Vagina (tissue), 2 donors: Measurements from ENCODE around the gene NUAK1. TPM values are rescaled to one million over a fixed set of nuclear protein-coding genes. Genes with fewer than 3 reads are reported as not detected.

Source experiments
- DNase-seq, 2 donors: peaks; one replicate each; pipeline ENCODE4 v3.0.0-alpha.2; 2017; ENCODE audit errors: extremely low spot score in 2 of 2
- H3K27ac ChIP-seq: fragments of 200-600 bp; sonication (generic); one replicate; pipeline ENCODE4 v1.5.1; 2019
- H3K27me3 ChIP-seq: fragments of 200-600 bp; sonication (generic); one replicate; pipeline ENCODE4 v1.5.1; 2019
- H3K36me3 ChIP-seq, 2 donors: fragments of 200-600 bp; sonication (generic); one replicate each; pipeline ENCODE4 v1.5.1; 2017 to 2019
- H3K4me1 ChIP-seq: fragments of 200-600 bp; sonication (generic); one replicate; pipeline ENCODE4 v1.5.1; 2019
- H3K4me3 ChIP-seq, 2 donors: fragments of 200-600 bp; sonication (generic); 1 replicate in 1 of 2; 2 replicates in 1 of 2; pipeline ENCODE4 v1.5.1; 2016 to 2019
- H3K9me3 ChIP-seq: fragments of 200-600 bp; sonication (generic); one replicate; pipeline ENCODE4 v1.5.1; 2019
- POLR2A ChIP-seq, 2 donors: fragments of 450-650 bp; IDR thresholded peaks; one replicate each; pipeline ENCODE4 v1.6.1; 2017; ENCODE audit warnings: antibody characterized with exemption in 2 of 2, mild to moderate bottlenecking in 2 of 2, moderate library complexity in 2 of 2
- POLR2AphosphoS5 ChIP-seq, 2 donors: sonication (generic); formaldehyde crosslinking; IDR thresholded peaks; one replicate each; pipeline ENCODE4 v1.9.0; 2017; ENCODE audit warnings: antibody characterized with exemption in 2 of 2, mild to moderate bottlenecking in 2 of 2, low read depth in 1 of 2; ENCODE audit not compliant: insufficient read depth in 1 of 2
- intact Hi-C: fragments of 100-400 bp; cut with DNase I; formaldehyde crosslinking; loops from one replicate; pipeline ENCODE4 v1.15.1; 2023
- total RNA-seq: library from RNA; depleted of rRNA; stranded (reverse); fragments of >200 nt; gene quantifications from one replicate; pipeline ENCODE4 v1.2.3, GENCODE V29; 2016
- TF ChIP-seq, protein P1 (sequence below), 3 experiments: fragments of 450-650 bp in 2 of 3; fragments of 200-600 bp in 1 of 3; sonication (generic) in 1 of 3; IDR thresholded peaks; one replicate each; pipeline ENCODE4 v1.5.1; 2017 to 2019; ENCODE audit warnings: antibody characterized with exemption in 3 of 3, mild to moderate bottlenecking in 2 of 3, moderate library complexity in 2 of 3

NUAK1 gene
- total RNA-seq, 1 donor from 2014 or later, result 22.8 TPM

DNA sequence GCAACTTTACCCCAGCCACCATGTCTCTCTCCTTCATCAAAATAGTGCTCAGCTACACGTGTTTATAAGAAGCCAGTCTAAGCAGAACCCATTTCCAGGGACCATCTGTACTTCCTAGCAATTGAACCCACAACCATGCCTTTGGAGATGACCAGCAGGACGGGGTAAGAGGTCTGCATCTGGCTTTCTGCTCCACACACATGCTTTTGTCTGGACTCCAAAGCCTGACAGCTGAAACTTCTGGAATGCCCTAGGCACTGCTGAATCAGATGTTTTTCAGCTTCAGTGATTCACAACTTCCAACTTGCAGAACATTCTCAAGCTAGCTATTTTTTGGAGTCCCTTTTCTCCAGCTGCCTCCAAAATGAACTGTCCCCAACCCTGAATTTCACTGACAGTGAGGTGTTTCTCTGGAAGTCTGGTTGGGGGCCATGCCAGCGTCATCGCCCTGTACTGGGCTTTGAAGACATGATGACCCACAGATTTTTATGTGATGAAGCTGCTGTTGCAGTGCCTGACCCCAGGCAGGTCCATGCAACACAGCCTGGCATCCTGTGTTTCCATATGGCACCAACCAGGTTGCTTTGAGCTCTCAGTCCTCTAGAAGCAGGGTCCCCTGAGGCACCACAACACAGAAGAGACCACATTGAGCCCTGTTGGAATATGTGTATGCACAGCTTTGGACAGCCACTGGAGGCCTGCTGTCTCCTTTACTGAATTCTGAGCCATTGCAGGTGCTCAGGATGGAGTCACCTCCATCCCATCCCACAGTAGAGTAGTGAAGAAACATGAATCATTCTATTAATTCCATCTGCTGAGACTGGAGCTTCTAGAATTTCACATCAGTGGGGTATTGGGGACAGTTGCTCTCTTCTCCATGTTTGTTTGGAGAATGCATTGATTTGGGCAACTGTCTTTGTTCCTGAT lies 80.2 kb downstream of the NUAK1 start:
- Histone ChIP-seq H3K36me3 (no peaks in the 10 kb centered on the region), H3K27ac (peak overlapping the region; percentile 28), H3K4me3 (no peak overlapping the region), H3K9me3 (no peaks in the 10 kb centered on the region), H3K27me3 (no peaks in the 10 kb centered on the region), H3K4me1 (peaks cover 11% of the 10 kb centered on the region)
- intact Hi-C loops, result no loop called here
- TF ChIP-seq, protein P1, sequence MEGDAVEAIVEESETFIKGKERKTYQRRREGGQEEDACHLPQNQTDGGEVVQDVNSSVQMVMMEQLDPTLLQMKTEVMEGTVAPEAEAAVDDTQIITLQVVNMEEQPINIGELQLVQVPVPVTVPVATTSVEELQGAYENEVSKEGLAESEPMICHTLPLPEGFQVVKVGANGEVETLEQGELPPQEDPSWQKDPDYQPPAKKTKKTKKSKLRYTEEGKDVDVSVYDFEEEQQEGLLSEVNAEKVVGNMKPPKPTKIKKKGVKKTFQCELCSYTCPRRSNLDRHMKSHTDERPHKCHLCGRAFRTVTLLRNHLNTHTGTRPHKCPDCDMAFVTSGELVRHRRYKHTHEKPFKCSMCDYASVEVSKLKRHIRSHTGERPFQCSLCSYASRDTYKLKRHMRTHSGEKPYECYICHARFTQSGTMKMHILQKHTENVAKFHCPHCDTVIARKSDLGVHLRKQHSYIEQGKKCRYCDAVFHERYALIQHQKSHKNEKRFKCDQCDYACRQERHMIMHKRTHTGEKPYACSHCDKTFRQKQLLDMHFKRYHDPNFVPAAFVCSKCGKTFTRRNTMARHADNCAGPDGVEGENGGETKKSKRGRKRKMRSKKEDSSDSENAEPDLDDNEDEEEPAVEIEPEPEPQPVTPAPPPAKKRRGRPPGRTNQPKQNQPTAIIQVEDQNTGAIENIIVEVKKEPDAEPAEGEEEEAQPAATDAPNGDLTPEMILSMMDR (IDR thresholded peaks at IDR 0.05), result no peak
- TF ChIP-seq POLR2AphosphoS5 (IDR thresholded peaks at IDR 0.05; ENCODE audit: insufficient read depth in 1 of 2, low read depth in 1 of 2) (peak in 1 of 2 donors; percentile 32), POLR2A (IDR thresholded peaks at IDR 0.05) (no peak)
- peak in 1 of 2 donors; percentile 75 for DNase-seq

DNA sequence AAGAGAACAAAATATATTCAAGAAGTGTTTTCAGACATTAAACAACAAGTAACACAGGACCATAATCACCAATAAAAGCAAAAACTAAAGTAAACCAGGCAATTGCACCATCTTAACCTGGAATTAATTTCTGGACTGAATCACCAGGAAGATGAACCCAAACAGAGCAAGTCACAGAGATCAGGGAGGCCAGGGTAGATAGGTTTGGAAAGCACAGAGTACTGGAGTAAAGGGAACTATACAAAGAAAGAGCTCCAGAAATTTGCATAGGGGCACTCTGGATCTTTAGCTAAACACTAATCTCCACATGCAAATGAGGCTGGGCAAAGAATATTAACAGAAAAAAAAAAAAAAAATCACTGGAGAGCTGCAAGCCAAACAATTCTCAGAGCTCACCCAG lies 84.7 kb downstream of the NUAK1 start:
- no peaks in the 10 kb centered on the region for H3K9me3 ChIP-seq
- intact Hi-C loops, result no loop called here
- no peak for DNase-seq
- no peaks in the 10 kb centered on the region for H3K27me3 ChIP-seq
- H3K4me3 ChIP-seq, result no peak overlapping the region
- H3K36me3 ChIP-seq, result no peaks in the 10 kb centered on the region
- no peak for TF ChIP-seq POLR2AphosphoS5 (IDR thresholded peaks at IDR 0.05; ENCODE audit: insufficient read depth in 1 of 2, low read depth in 1 of 2)
- no peak for TF ChIP-seq POLR2A (IDR thresholded peaks at IDR 0.05)
- TF ChIP-seq, protein P1 (IDR thresholded peaks at IDR 0.05), result no peak
- no peak overlapping the region for H3K27ac ChIP-seq
- peaks cover 11% of the 10 kb centered on the region for H3K4me1 ChIP-seq

DNA sequence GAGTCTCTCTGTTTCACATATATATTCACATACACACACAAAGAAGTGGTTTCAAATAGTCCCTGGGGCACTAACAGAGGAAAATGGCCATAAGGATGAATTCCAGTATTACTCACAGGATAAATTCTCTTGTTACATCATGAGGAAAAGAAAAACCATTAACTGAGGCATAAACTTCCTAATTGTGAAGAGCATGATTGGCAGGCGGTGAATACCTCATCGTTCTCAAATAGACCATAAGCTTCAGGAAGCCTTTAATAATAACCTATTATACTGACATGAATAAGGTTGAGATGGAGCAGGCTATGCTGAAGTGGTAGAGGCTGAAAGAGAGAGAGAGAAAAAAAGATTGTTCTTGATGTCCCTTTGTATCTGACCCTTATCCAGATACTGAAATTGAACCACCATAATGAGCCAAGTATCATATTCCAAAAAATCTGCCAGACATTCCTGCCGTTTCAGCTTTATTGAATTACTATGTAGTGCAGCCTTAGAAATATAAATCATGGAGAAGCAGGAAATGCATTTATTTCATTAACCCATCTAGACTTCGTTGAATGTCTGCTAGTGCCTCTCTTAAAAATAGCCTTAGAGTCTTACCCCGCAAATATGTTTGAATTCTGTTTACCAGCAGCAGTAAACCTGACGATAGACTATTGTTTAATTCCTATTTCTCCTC lies 86.8 kb downstream of the NUAK1 start:
- Histone ChIP-seq H3K27me3 (no peaks in the 10 kb centered on the region), H3K27ac (no peak overlapping the region), H3K4me3 (no peak overlapping the region), H3K36me3 (no peaks in the 10 kb centered on the region), H3K4me1 (no peaks in the 10 kb centered on the region), H3K9me3 (no peaks in the 10 kb centered on the region)
- TF ChIP-seq, protein P1 (IDR thresholded peaks at IDR 0.05), result no peak
- TF ChIP-seq POLR2A (IDR thresholded peaks at IDR 0.05) (no peak), POLR2AphosphoS5 (IDR thresholded peaks at IDR 0.05; ENCODE audit: insufficient read depth in 1 of 2, low read depth in 1 of 2) (no peak)
- intact Hi-C loops, result no loop called here
- DNase-seq, result no peak

DNA sequence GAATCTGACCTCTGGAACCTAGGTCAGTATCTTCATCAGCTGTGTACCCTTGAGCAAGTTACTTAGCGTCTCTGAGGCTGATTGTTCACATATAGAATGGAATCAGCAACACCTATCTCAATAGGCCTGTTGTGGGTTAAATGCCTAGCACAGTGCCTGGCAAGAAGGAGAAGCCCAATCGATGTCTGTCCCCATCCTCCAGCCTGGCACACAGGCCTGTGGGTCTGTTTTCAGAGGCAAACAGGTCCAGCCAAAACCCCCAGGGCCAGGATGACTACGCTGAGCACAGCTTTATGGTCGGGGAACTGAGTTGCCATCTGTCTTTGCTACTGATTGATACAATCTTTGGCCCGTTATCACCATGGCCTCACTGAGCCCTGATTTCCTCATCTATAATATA lies 89.2 kb downstream of the NUAK1 start:
- Histone ChIP-seq H3K4me3 (no peak overlapping the region), H3K27ac (no peak overlapping the region), H3K4me1 (no peaks in the 10 kb centered on the region), H3K9me3 (no peaks in the 10 kb centered on the region), H3K36me3 (no peaks in the 10 kb centered on the region), H3K27me3 (no peaks in the 10 kb centered on the region)
- TF ChIP-seq POLR2AphosphoS5 (IDR thresholded peaks at IDR 0.05; ENCODE audit: insufficient read depth in 1 of 2, low read depth in 1 of 2) (no peak), POLR2A (IDR thresholded peaks at IDR 0.05) (no peak)
- TF ChIP-seq, protein P1 (IDR thresholded peaks at IDR 0.05), result no peak
- peak in 1 of 2 donors; percentile 22 for DNase-seq
- intact Hi-C loops, result no loop called here
